PFSK-1 (cell line): Measurements from ENCODE around the gene TTC16. TPM values are rescaled to one million over a fixed set of nuclear protein-coding genes. Genes with fewer than 3 reads are reported as not detected.
A peak's percentile ranks its signal among the peaks of the same experiment; 100 is the strongest.

Source experiments
- FOXP2 ChIP-seq: optimal IDR thresholded peaks from 2 replicates; pipeline ENCODE3; 2011; ENCODE audit warnings: borderline replicate concordance, control low read depth, inconsistent platforms; ENCODE audit not compliant: insufficient read depth; ENCODE audit errors: extremely low read length, extremely low read depth
- POLR2AphosphoS5 ChIP-seq: IDR thresholded peaks from 2 replicates; pipeline ENCODE4 v1.6.1; 2012; ENCODE audit warnings: low read depth, mild to moderate bottlenecking, control low read depth, low read length, moderate library complexity
- SIN3A ChIP-seq: IDR thresholded peaks from 2 replicates; pipeline ENCODE4 v1.6.1; 2012; ENCODE audit warnings: mild to moderate bottlenecking, low read length, moderate library complexity, borderline replicate concordance; ENCODE audit not compliant: insufficient read depth
- TAF1 ChIP-seq: IDR thresholded peaks from 2 replicates; pipeline ENCODE4 v1.6.1; 2012; ENCODE audit warnings: low read length, control low read depth, borderline replicate concordance; ENCODE audit not compliant: insufficient read depth
- polyA plus RNA-seq: library from polyadenylated mRNA; unstranded; fragments of >200 nt; gene quantifications from one replicate; pipeline ENCODE4 v1.2.1, GENCODE V29; 2012; ENCODE audit warnings: low read depth, missing spikeins; ENCODE audit not compliant: insufficient read length
- TF ChIP-seq, protein P1 (sequence below), 2 experiments: IDR thresholded peaks; 2 replicates each; pipeline versions ENCODE4 v1.6.1 to v1.8.0; 2011 to 2012; ENCODE audit warnings: low read depth in 2 of 2, low read length in 2 of 2, control low read depth in 1 of 2, inconsistent platforms in 1 of 2, mild to moderate bottlenecking in 1 of 2, moderate library complexity in 1 of 2; ENCODE audit not compliant: insufficient read depth in 1 of 2

Gene TTC16, protein sequence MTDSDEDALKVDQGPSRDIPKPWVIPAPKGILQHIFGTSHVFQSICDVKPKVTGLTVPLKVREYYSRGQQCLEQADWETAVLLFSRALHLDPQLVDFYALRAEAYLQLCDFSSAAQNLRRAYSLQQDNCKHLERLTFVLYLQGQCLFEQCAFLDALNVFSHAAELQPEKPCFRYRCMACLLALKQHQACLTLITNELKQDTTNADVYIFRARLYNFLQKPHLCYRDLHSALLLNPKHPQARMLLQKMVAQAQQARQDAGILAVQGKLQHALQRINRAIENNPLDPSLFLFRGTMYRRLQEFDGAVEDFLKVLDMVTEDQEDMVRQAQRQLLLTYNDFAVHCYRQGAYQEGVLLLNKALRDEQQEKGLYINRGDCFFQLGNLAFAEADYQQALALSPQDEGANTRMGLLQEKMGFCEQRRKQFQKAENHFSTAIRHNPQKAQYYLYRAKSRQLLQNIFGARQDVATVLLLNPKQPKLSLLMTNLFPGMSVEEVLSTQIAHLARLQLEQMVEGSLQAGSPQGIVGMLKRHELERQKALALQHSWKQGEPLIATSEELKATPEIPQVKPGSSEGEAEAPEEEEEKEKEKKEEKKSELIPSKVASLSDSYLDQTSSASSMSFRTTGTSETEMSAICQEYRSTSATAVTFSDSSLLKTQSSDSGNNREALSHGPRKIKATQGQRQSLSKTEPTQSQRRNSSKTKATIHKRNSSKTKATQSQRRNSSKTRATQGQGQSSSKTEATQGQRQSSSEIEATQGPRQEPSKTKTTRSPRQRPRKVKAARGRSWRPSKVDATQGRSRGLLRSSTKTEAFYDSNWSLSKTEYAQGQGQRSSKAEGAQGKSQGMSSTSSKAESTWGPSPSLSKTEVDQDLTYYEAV
- polyA plus RNA-seq: not detected

DNA sequence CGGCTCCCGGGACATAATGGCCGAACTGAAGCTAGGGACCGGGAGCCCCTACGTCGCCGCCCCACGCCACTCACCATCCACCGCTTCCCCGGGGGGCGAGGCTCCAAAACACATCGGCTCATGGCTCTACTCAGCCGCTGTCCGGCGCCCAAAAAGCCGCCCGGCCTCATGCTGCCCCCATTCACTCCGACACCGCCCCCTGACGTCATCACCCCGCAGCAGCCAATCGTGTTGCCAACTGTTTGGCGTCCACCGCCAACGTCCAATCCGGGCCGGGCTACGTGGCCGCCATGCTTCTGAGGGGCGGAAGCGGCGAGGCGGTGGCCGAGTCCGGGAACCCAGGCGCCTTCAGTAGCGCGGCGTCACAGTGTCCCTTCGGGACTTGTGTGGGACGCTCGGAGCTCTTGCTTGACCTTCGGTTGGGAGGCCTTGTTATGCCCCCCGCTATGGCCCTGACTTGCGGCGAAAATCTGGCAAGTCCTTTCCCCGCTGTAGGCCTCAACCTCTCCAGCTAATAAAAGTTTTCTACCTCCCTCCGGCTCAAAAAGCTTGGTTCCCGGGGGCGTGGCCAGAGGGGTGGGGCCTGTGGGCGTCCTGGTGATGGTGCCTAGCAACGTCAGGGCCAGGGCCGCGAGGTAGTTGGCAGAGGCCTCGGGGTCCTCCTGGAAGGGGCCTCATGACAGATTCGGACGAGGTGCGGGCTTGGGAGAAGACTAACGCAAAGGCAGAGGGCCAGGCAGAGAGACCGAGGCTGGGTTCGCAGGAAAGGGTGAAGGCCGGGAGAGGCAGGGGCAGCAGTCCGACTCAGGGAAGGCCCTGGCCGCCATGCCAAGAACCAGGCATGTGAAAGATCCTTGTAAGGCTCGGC is at the start of gene TTC16, which contains the start of gene PTRH1:
Gene TTC16, plus strand, starts transcription at position 610 of the 868 bp plus-strand sequence. Its CDS starts 67 bp downstream, at position 677.
Gene PTRH1, minus strand, starts transcription at position 194 of the 868 bp plus-strand sequence. Its CDS starts 24 bp downstream, at position 170.
- TF ChIP-seq SIN3A: peak; percentile 57; the same call in 1 of the 2 replicates
- TF ChIP-seq TAF1: no peak

DNA sequence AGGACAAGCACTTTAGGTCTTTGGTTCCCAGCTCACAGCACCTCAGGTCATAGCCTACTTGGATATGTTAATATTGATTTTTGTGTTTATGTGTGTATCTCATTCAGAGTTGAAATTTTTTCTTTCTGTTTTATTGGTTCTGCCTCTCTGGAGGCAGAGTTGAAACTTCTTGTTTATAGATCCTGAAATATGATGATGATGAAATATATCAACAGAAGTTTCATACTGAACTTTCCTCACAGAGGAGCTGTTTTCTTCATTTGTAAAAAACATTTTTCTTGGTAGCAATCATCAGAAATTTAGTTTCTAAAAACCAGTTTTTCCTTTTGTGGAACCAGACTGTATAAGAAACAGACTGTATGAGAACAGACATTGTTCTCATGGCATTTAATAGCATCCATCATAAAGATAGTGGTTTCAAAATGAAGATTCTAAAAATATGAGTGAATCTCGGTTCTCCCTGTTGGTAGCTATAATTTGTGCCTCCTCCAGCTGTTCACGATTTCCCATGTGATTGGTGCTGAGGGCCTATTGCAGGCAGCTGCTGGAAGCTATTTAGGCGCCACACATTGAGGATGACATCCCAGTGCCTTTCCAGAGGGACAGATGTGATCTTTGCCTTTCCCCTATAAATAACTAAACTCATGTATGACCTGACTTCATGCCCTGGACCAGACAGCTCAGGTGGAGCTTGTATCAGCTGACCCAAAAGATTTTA is 48.6 kb upstream of the TTC16 start:
- TF ChIP-seq FOXP2 (no peak), POLR2AphosphoS5 (no peak), SIN3A (no peak)
- TF ChIP-seq, protein P1, sequence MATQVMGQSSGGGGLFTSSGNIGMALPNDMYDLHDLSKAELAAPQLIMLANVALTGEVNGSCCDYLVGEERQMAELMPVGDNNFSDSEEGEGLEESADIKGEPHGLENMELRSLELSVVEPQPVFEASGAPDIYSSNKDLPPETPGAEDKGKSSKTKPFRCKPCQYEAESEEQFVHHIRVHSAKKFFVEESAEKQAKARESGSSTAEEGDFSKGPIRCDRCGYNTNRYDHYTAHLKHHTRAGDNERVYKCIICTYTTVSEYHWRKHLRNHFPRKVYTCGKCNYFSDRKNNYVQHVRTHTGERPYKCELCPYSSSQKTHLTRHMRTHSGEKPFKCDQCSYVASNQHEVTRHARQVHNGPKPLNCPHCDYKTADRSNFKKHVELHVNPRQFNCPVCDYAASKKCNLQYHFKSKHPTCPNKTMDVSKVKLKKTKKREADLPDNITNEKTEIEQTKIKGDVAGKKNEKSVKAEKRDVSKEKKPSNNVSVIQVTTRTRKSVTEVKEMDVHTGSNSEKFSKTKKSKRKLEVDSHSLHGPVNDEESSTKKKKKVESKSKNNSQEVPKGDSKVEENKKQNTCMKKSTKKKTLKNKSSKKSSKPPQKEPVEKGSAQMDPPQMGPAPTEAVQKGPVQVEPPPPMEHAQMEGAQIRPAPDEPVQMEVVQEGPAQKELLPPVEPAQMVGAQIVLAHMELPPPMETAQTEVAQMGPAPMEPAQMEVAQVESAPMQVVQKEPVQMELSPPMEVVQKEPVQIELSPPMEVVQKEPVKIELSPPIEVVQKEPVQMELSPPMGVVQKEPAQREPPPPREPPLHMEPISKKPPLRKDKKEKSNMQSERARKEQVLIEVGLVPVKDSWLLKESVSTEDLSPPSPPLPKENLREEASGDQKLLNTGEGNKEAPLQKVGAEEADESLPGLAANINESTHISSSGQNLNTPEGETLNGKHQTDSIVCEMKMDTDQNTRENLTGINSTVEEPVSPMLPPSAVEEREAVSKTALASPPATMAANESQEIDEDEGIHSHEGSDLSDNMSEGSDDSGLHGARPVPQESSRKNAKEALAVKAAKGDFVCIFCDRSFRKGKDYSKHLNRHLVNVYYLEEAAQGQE (IDR thresholded peaks at IDR 0.05; ENCODE audit: insufficient read depth in 1 of 2, low read depth in 2 of 2, low read length in 2 of 2): no peak

DNA sequence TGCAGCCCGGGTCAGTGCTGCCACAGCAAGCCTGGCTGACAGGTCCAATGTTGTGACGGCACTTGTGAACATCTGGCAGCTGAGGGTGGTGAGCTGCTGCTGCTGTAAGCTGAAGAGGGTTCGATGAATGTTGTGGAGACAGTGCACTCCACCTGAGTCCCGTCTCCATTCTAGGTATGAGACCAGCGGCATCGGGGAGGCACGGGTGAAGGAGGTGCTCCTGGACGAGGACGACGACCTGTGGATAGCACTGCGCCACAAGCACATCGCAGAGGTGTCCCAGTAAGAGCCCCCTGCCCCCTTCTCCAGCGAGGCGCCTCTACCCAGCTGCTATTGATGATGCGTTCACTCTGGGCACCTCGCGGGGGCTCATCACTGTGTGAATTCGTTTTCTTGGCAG is 48.0 kb upstream of the TTC16 start:
- TF ChIP-seq, protein P1 (IDR thresholded peaks at IDR 0.05; ENCODE audit: insufficient read depth in 1 of 2, low read depth in 2 of 2, low read length in 2 of 2): no peak
- no peak for TF ChIP-seq FOXP2
- no peak for TF ChIP-seq TAF1
- TF ChIP-seq SIN3A: no peak
- no peak for TF ChIP-seq POLR2AphosphoS5

DNA sequence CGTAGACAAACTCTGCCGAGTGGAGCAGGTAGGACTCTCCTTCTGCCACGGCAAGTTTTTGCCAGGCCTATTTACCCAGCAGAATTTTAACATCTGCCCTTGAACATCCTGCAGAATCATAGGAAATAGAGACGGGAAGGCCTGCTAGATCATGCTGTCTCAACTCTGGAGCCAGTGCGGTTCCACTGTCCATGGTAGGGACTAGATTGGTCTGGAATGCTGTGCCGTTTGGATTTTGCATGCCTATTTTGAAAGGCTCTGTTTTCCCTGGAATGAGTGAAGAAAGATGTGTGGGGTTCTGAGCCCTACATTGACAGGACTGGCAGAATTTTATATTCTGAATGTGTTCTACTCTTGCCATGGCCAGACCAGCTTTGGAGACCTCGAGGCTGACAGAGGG is 42.6 kb upstream of the TTC16 start:
- TF ChIP-seq, protein P1 (IDR thresholded peaks at IDR 0.05; ENCODE audit: insufficient read depth in 1 of 2, low read depth in 2 of 2, low read length in 2 of 2): peak in 1 of 2 experiments; percentile 47; a peak in 1 of 4 replicates
- no peak for TF ChIP-seq TAF1

DNA sequence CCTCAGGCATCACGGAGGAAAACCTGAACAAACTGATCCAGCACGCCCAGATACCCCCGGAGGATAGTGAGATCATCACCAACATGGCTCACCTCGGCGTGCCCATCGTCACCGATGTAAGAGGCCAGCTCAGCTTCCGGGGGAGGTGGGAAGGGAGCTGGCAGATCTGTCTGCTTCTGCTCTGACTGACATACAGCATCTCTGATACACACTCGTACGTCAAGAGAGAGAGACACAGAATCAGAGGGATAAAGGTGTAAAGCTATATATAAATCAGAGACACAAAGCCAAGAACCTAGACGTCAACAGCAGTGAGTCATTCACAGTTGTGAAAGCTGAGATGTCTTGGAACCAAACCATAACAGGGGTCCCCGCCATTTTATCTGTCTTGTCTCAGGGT is 39.2 kb upstream of the TTC16 start:
- TF ChIP-seq SIN3A: no peak
- TF ChIP-seq, protein P1 (IDR thresholded peaks at IDR 0.05; ENCODE audit: insufficient read depth in 1 of 2, low read depth in 2 of 2, low read length in 2 of 2): no peak
